ENCODE measurements around the gene GPR161. TPM values are rescaled to one million over a fixed set of nuclear protein-coding genes. Genes with fewer than 3 reads are reported as not detected.

The GPR161 gene
- total and polyA plus RNA-seq, 8 donors: 1.1 to 8.1 (median 4.2) TPM

GRCh38 chr1:168137515-168137821, 738 bp upstream of the GPR161 start:
- intact Hi-C loops (cut with DNase I; ENCODE audit: low total_unique reads): no loop called here

GRCh38 chr1:168135921-168136708, 615 bp downstream of the GPR161 start:
- Histone ChIP-seq H3K27me3 (peaks cover 0 to 24% (median 13%) of the 10 kb centered on the region in 3 donors), H3K4me1 (peaks cover 11 to 36% (median 19%) of the 10 kb centered on the region in 4 donors), H3K4me3 (peak overlapping the region; percentile 63 to 90 (median 75)), H3K9me3 (no peaks in the 10 kb centered on the region), H3K27ac (peak overlapping the region; percentile 64 to 87 (median 81)), H3K36me3 (no peaks in the 10 kb centered on the region)
- DNase-seq: peak in 1 of 2 donors; percentile 75
- WGBS, 5 donors: 0 to 1% (median 1%) methylated on average over 7 to 63 of the region's 63 CpGs
- TF ChIP-seq EP300 (IDR thresholded peaks at IDR 0.05) (no peak), CTCF (IDR thresholded peaks at IDR 0.05) (no peak), POLR2A (IDR thresholded peaks at IDR 0.05) (no peak), POLR2AphosphoS5 (IDR thresholded peaks at IDR 0.05) (no peak)
- intact Hi-C loops (cut with DNase I; ENCODE audit: low total_unique reads): no loop called here

More at GRCh38 chr1:168137515-168137821, 738 bp upstream of the GPR161 start:
- Histone ChIP-seq H3K4me3 (peak overlapping the region; percentile 63 to 90 (median 75)), H3K9me3 (no peaks in the 10 kb centered on the region), H3K36me3 (no peaks in the 10 kb centered on the region), H3K27me3 (peaks cover 0 to 24% (median 13%) of the 10 kb centered on the region in 3 donors), H3K27ac (peak overlapping the region; percentile 74 to 87 (median 81)), H3K4me1 (peaks cover 11 to 36% (median 19%) of the 10 kb centered on the region in 4 donors)
- DNase-seq: no peak
- WGBS, 5 donors: 0 to 6% (median 4%) methylated on average over 6 of the region's 6 CpGs
- TF ChIP-seq EP300 (IDR thresholded peaks at IDR 0.05) (no peak), POLR2A (IDR thresholded peaks at IDR 0.05) (no peak), POLR2AphosphoS5 (IDR thresholded peaks at IDR 0.05) (no peak), CTCF (IDR thresholded peaks at IDR 0.05) (no peak)

- no peak for DNase-seq
- peaks cover 11 to 36% (median 19%) of the 10 kb centered on the region in 4 donors for H3K4me1 ChIP-seq
- H3K4me3 ChIP-seq: peak overlapping the region; percentile 63 to 90 (median 75)
- TF ChIP-seq POLR2A (IDR thresholded peaks at IDR 0.05) (no peak), CTCF (IDR thresholded peaks at IDR 0.05) (no peak), POLR2AphosphoS5 (IDR thresholded peaks at IDR 0.05) (no peak), EP300 (IDR thresholded peaks at IDR 0.05) (no peak)
- intact Hi-C loops (cut with DNase I; ENCODE audit: low total_unique reads): no loop called here
- peaks cover 0 to 24% (median 13%) of the 10 kb centered on the region in 3 donors for H3K27me3 ChIP-seq
- H3K36me3 ChIP-seq: no peaks in the 10 kb centered on the region
- peak overlapping the region in 3 of 5 donors; percentile 74 to 87 (median 84) for H3K27ac ChIP-seq
- no peaks in the 10 kb centered on the region for H3K9me3 ChIP-seq
- WGBS, 5 donors: 32 to 47% (median 35%) methylated on average over 12 of the region's 12 CpGs
Measured at GRCh38 chr1:168135116-168135920, 1.4 kb downstream of the GPR161 start.

- H3K27ac ChIP-seq: no peak overlapping the region
- H3K27me3 ChIP-seq: peaks cover 0 to 24% (median 13%) of the 10 kb centered on the region in 3 donors
- no peaks in the 10 kb centered on the region for H3K36me3 ChIP-seq
- peaks cover 11 to 36% (median 19%) of the 10 kb centered on the region in 4 donors for H3K4me1 ChIP-seq
- intact Hi-C loops (cut with DNase I; ENCODE audit: low total_unique reads): no loop called here
- TF ChIP-seq CTCF (IDR thresholded peaks at IDR 0.05): no peak
- no peak for TF ChIP-seq EP300 (IDR thresholded peaks at IDR 0.05)
- TF ChIP-seq POLR2AphosphoS5 (IDR thresholded peaks at IDR 0.05): no peak
- TF ChIP-seq POLR2A (IDR thresholded peaks at IDR 0.05): no peak
- no peaks in the 10 kb centered on the region for H3K9me3 ChIP-seq
- WGBS, 5 donors: 71 to 85% (median 83%) methylated on average over 7 of the region's 7 CpGs
- DNase-seq: no peak
- peak overlapping the region in 1 of 4 donors; percentile 90 for H3K4me3 ChIP-seq
Measured at GRCh38 chr1:168134642-168135041, 2.1 kb downstream of the GPR161 start.
